Fibroblast of lung (primary cell): ENCODE results near the gene OR8G5.

Source experiments
- CTCF ChIP-seq, 2 donors: IDR thresholded peaks in 1 of 2; conservative IDR thresholded peaks in 1 of 2; 1 replicate in 1 of 2; 2 replicates in 1 of 2; pipeline ENCODE4 v1.5.1; 2011 to 2012; ENCODE audit warnings: low read length in 2 of 2, control low read depth in 1 of 2, inconsistent platforms in 1 of 2, low read depth in 1 of 2, mild to moderate bottlenecking in 1 of 2
- EZH2 ChIP-seq: IDR thresholded peaks from 2 replicates; pipeline ENCODE4 v1.5.1; 2012; ENCODE audit warnings: low read length, control low read depth, mild to moderate bottlenecking; ENCODE audit errors: missing control alignments

GRCh38 chr11:124214027-124214426, 42.1 kb upstream of the OR8G5 start:
- TF ChIP-seq CTCF (conservative IDR thresholded peaks at IDR 0.05 in 1 of 2, IDR thresholded peaks at IDR 0.05 in 1 of 2; ENCODE audit: low read depth in 1 of 2, low read length in 2 of 2) (no peak), EZH2 (no peak)
